GM23248 (cell line): ENCODE results near the gene ZNF513. TPM values are rescaled to one million over a fixed set of nuclear protein-coding genes. Genes with fewer than 3 reads are reported as not detected.
"Not testable (repeated sequence)": the region's sequence is repeated elsewhere in the genome, so short reads cannot be mapped to it uniquely, and the experiment has no call there.

Experiments
- DNase-seq: peaks from one replicate; pipeline ENCODE4 v3.0.0-alpha.2; 2015
- H2AFZ ChIP-seq: fragments of 200-600 bp; sonication (generic); 2 replicates; pipeline ENCODE4 v1.6.1; 2016; ENCODE audit warnings: antibody characterized with exemption
- H3F3A ChIP-seq: fragments of 200-600 bp; sonication (generic); 2 replicates; pipeline ENCODE4 v1.6.1; 2016; ENCODE audit warnings: mild to moderate bottlenecking, antibody characterized with exemption, mixed run types; ENCODE audit not compliant: insufficient read depth
- H3K27ac ChIP-seq: fragments of 200-600 bp; sonication (generic); 2 replicates; pipeline ENCODE4 v1.5.1; 2016; ENCODE audit warnings: mild to moderate bottlenecking
- H3K27me3 ChIP-seq: fragments of 200-600 bp; sonication (generic); replicated peaks from 2 replicates; pipeline ENCODE4 v1.6.1; 2016; ENCODE audit warnings: mild to moderate bottlenecking; ENCODE audit not compliant: insufficient read depth
- H3K36me3 ChIP-seq: fragments of 200-600 bp; sonication (generic); 2 replicates; pipeline ENCODE4 v1.6.1; 2016; ENCODE audit warnings: low read depth, mild to moderate bottlenecking
- H3K4me1 ChIP-seq: fragments of 200-600 bp; sonication (generic); 2 replicates; pipeline ENCODE4 v1.6.1; 2016; ENCODE audit warnings: mild to moderate bottlenecking; ENCODE audit not compliant: insufficient read depth
- H3K4me2 ChIP-seq: fragments of 200-600 bp; sonication (generic); one replicate; pipeline ENCODE4 v1.6.1; 2016; ENCODE audit warnings: mild to moderate bottlenecking; ENCODE audit not compliant: unreplicated experiment
- H3K4me3 ChIP-seq: fragments of 200-600 bp; sonication (generic); 2 replicates; pipeline ENCODE4 v1.5.1; 2016; ENCODE audit warnings: mild to moderate bottlenecking
- H3K79me2 ChIP-seq: fragments of 200-600 bp; sonication (generic); 2 replicates; pipeline ENCODE4 v1.6.1; 2016; ENCODE audit warnings: mild to moderate bottlenecking; ENCODE audit not compliant: insufficient read depth
- H3K9ac ChIP-seq: fragments of 200-600 bp; sonication (generic); 2 replicates; pipeline ENCODE4 v1.6.1; 2016; ENCODE audit warnings: mild to moderate bottlenecking
- H3K9me2 ChIP-seq: fragments of 200-600 bp; sonication (generic); 2 replicates; pipeline ENCODE4 v1.6.1; 2016; ENCODE audit warnings: mixed run types, mild to moderate bottlenecking, moderate library complexity; ENCODE audit not compliant: insufficient read depth
- H3K9me3 ChIP-seq: fragments of 200-600 bp; sonication (generic); one replicate; pipeline ENCODE4 v1.6.1; 2017; ENCODE audit warnings: low read depth
- H4K20me1 ChIP-seq: fragments of 200-600 bp; sonication (generic); 2 replicates; pipeline ENCODE4 v1.6.0; 2016; ENCODE audit not compliant: insufficient read depth
- EZH2 ChIP-seq: fragments of 200-600 bp; sonication (generic); IDR thresholded peaks from 2 replicates; pipeline ENCODE4 v1.6.1; 2018; ENCODE audit warnings: antibody characterized with exemption, mild to moderate bottlenecking; ENCODE audit not compliant: insufficient read depth, poor library complexity, severe bottlenecking
- EZH2phosphoT487 ChIP-seq: fragments of 200-600 bp; sonication (generic); IDR thresholded peaks from 2 replicates; pipeline ENCODE4 v1.6.1; 2018; ENCODE audit warnings: antibody characterized with exemption, moderate library complexity, mild to moderate bottlenecking, low read depth; ENCODE audit not compliant: insufficient read depth
- WGBS, 2 experiments: methylation state at CpG; one replicate each; pipeline ENCODE4 v1.1.6; 2015 to 2017; ENCODE audit warnings: low lambda C conversion rate in 2 of 2, low coverage in 1 of 2; ENCODE audit errors: missing lambda C conversion rate in 2 of 2; 5-methylcytosine and 5-hydroxymethylcytosine counted together
- in situ Hi-C: fragments of 300-500 bp; cut with MboI; formaldehyde crosslinking; loops from 2 replicates; pipeline ENCODE4 v1.15.0; 2020
- polyA plus RNA-seq: library from polyadenylated mRNA; unstranded; fragments of >200 nt; fragmentation: Nextera tagmentation; extraction: Ambion mirVana; gene quantifications from 2 replicates; pipeline ENCODE4 v1.2.1, GENCODE V29; 2016
- total RNA-seq: library from RNA; depleted of rRNA; stranded (reverse); fragments of >200 nt; shearing (Covaris generic); gene quantifications from 2 replicates; pipeline ENCODE4 v1.2.3, GENCODE V29; 2014; rRNA removed

ZNF513 gene
- total RNA-seq = 6.7 and 9.5 TPM in 2 replicates
- 6.0 and 6.6 TPM in 2 replicates for polyA plus RNA-seq

GRCh38 chr2:27380626-27381545 lies at the start of gene ZNF513:
ZNF513 (minus strand) TSS chr2:27380734; CDS start chr2:27380526, 208 bp downstream.
- TF ChIP-seq EZH2phosphoT487 (no peak), EZH2 (no peak)
- Histone ChIP-seq H3K79me2 (peaks cover 40% of the 10 kb centered on the region), H3K4me3 (peak within 1 kb of the TSS; percentile 91), H4K20me1 (no peaks in the 10 kb centered on the region), H3K9ac (peak within 1 kb of the TSS; percentile 94), H3K9me3 (no peaks in the 10 kb centered on the region), H3F3A (peaks cover 36% of the 10 kb centered on the region), H3K27ac (peak within 1 kb of the TSS; percentile 90), H2AFZ (peak within 1 kb of the TSS; percentile 76), H3K4me2 (peak within 1 kb of the TSS; percentile 96), H3K4me1 (peaks cover 8% of the 10 kb centered on the region), H3K9me2 (no peaks in the 10 kb centered on the region), H3K36me3 (peaks cover 6% of the 10 kb centered on the region; the same call in 1 of the 2 replicates), H3K27me3 (no peaks in the 10 kb centered on the region)
- DNase-seq = peak; percentile 99
- 14 to 15% methylated on average over 60 to 67 of the region's 67 CpGs for whole genome bisulfite sequencing, 2 experiments
- in situ Hi-C loops = no loop called here

GRCh38 chr2:27428978-27429541 lies 48.5 kb upstream of the ZNF513 start:
- peak; percentile 96 for DNase-seq
- Histone ChIP-seq H3K9ac (peak overlapping the region; percentile 93), H3F3A (peaks cover 26% of the 10 kb centered on the region), H4K20me1 (peaks cover 12% of the 10 kb centered on the region), H3K79me2 (peaks cover 50% of the 10 kb centered on the region), H3K27me3 (no peaks in the 10 kb centered on the region), H3K36me3 (peaks cover 10% of the 10 kb centered on the region; the same call in 1 of the 2 replicates), H3K9me2 (no peaks in the 10 kb centered on the region), H3K9me3 (no peaks in the 10 kb centered on the region), H3K4me3 (peak overlapping the region; percentile 91), H2AFZ (peak overlapping the region; percentile 91), H3K4me1 (peaks cover 24% of the 10 kb centered on the region), H3K4me2 (peak overlapping the region; percentile 100), H3K27ac (peak overlapping the region; percentile 90)
- TF ChIP-seq EZH2phosphoT487 = no peak
- TF ChIP-seq EZH2 = no peak
- 1% methylated on average over 24 to 51 of the region's 51 CpGs for WGBS, 2 experiments
- in situ Hi-C loops = no loop called here

GRCh38 chr2:27428213-27428977 lies 47.9 kb upstream of the ZNF513 start, which contains the start of gene NRBP1:
NRBP1 (plus strand) TSS chr2:27428631; CDS start chr2:27433274, 4,643 bp downstream.
- Histone ChIP-seq H3K9me2 (no peaks in the 10 kb centered on the region), H4K20me1 (peaks cover 12% of the 10 kb centered on the region), H3K36me3 (peaks cover 3% of the 10 kb centered on the region; the same call in 1 of the 2 replicates), H3K9me3 (no peaks in the 10 kb centered on the region), H3K9ac (peak within 1 kb of the TSS; percentile 93), H3K4me2 (peak within 1 kb of the TSS; percentile 100), H3K27ac (peak within 1 kb of the TSS; percentile 90), H3K27me3 (no peaks in the 10 kb centered on the region), H3F3A (peaks cover 26% of the 10 kb centered on the region), H3K4me1 (peaks cover 24% of the 10 kb centered on the region), H2AFZ (peak within 1 kb of the TSS; percentile 91), H3K79me2 (peaks cover 44% of the 10 kb centered on the region), H3K4me3 (peak within 1 kb of the TSS; percentile 91)
- WGBS, 2 experiments = 1% methylated on average over 58 to 67 of the region's 75 CpGs
- in situ Hi-C loops = no loop called here
- peak; percentile 96 for DNase-seq
- TF ChIP-seq EZH2 (no peak), EZH2phosphoT487 (no peak)

GRCh38 chr2:27427863-27428212 lies 47.3 kb upstream of the ZNF513 start:
- Histone ChIP-seq H3K4me3 (peak overlapping the region; percentile 91), H3K9me3 (no peaks in the 10 kb centered on the region), H3K9me2 (no peaks in the 10 kb centered on the region), H2AFZ (peak overlapping the region; percentile 91), H3K9ac (peak overlapping the region; percentile 93), H3K79me2 (peaks cover 38% of the 10 kb centered on the region), H3K27ac (peak overlapping the region; percentile 90), H3K4me1 (peaks cover 24% of the 10 kb centered on the region), H3K36me3 (no peaks in the 10 kb centered on the region), H3F3A (peaks cover 26% of the 10 kb centered on the region), H3K27me3 (no peaks in the 10 kb centered on the region), H3K4me2 (peak overlapping the region; percentile 80), H4K20me1 (peaks cover 8% of the 10 kb centered on the region)
- TF ChIP-seq EZH2 (no peak), EZH2phosphoT487 (no peak)
- in situ Hi-C loops = no loop called here
- DNase-seq = no peak
- WGBS, 2 experiments = 23 to 25% methylated on average over 7 of the region's 7 CpGs

GRCh38 chr2:27425039-27425438 lies 44.5 kb upstream of the ZNF513 start:
- H2AFZ ChIP-seq, H3K27me3 ChIP-seq, H3K27ac ChIP-seq, H3K9me2 ChIP-seq, H3K4me2 ChIP-seq, H3K4me1 ChIP-seq, H3K36me3 ChIP-seq, in situ Hi-C loops, H3K9me3 ChIP-seq, H4K20me1 ChIP-seq, H3K9ac ChIP-seq, DNase-seq, H3K4me3 ChIP-seq: not testable (repeated sequence)
- Histone ChIP-seq H3K79me2 (peaks cover 10% of the 10 kb centered on the region), H3F3A (peaks cover 16% of the 10 kb centered on the region)
- WGBS, 2 experiments = 83 to 87% methylated on average over 10 of the region's 10 CpGs
